ENCODE measurements around the gene PLEKHM2.

PLEKHM2 gene

GRCh38 chr1:15727866-15728534 lies 43.9 kb downstream of the PLEKHM2 start:
- DNase-seq: no peak

GRCh38 chr1:15728937-15729657 lies 45.0 kb downstream of the PLEKHM2 start:
- no peak for DNase-seq

- no peak for DNase-seq
Observed at GRCh38 chr1:15730423-15730822, 46.3 kb downstream of the PLEKHM2 start.

- no peak for DNase-seq
Observed at GRCh38 chr1:15730936-15731335, 46.8 kb downstream of the PLEKHM2 start.

GRCh38 chr1:15731735-15732685 lies 47.9 kb downstream of the PLEKHM2 start:
- DNase-seq: no peak

GRCh38 chr1:15732686-15733081 lies 48.6 kb downstream of the PLEKHM2 start:
- no peak for DNase-seq

GRCh38 chr1:15733218-15733725 lies 49.2 kb downstream of the PLEKHM2 start:
- no peak for DNase-seq

GRCh38 chr1:15733726-15734226 lies 49.7 kb downstream of the PLEKHM2 start:
- no peak for DNase-seq

GRCh38 chr1:15734296-15734695 lies 50.2 kb downstream of the PLEKHM2 start:
- no peak for DNase-seq

- DNase-seq: no peak
Observed at GRCh38 chr1:15734901-15735300, 50.8 kb downstream of the PLEKHM2 start.

GRCh38 chr1:15735304-15736037 lies 51.4 kb downstream of the PLEKHM2 start:
- peak; percentile 80 for DNase-seq

- DNase-seq: peak; percentile 98
Observed at GRCh38 chr1:15736038-15736891, 52.1 kb downstream of the PLEKHM2 start, which contains the start of gene SLC25A34. SLC25A34 (plus strand) TSS chr1:15736258; CDS start chr1:15736486, 228 bp downstream.

GRCh38 chr1:15736892-15737261 lies 52.8 kb downstream of the PLEKHM2 start:
- no peak for DNase-seq

- DNase-seq: no peak
Observed at GRCh38 chr1:15737324-15738319, 53.5 kb downstream of the PLEKHM2 start.

GRCh38 chr1:15738416-15739113 lies 54.4 kb downstream of the PLEKHM2 start:
- no peak for DNase-seq

GRCh38 chr1:15739259-15739658 lies 55.1 kb downstream of the PLEKHM2 start:
- DNase-seq: no peak

GRCh38 chr1:15739745-15740144 lies 55.6 kb downstream of the PLEKHM2 start:
- peak; percentile 36 for DNase-seq

GRCh38 chr1:15740924-15741850 lies 57.1 kb downstream of the PLEKHM2 start:
- peak; percentile 95 for DNase-seq
